Keratinocyte (primary cell): ENCODE measurements around the gene SKI. TPM values are rescaled to one million over a fixed set of nuclear protein-coding genes. Genes with fewer than 3 reads are reported as not detected.

Experiments
- DNase-seq: peaks from one replicate; pipeline ENCODE4 v3.0.0-alpha.2; 2011; ENCODE audit warnings: low read depth, missing footprints, low spot score
- FAIRE-seq: peaks from 2 replicates; lab custom pipeline; 2011; peaks lifted over from hg19 to GRCh38; lab: Jason Lieb, UNC
- H2AFZ ChIP-seq: 2 replicates; pipeline ENCODE4 v1.6.0; 2012; ENCODE audit warnings: low read length, control low read depth, inconsistent platforms; ENCODE audit not compliant: control insufficient read depth
- H3K27ac ChIP-seq: 2 replicates; pipeline ENCODE4 v1.5.1; 2011; ENCODE audit warnings: low read length; ENCODE audit not compliant: control insufficient read depth, insufficient read depth
- H3K27me3 ChIP-seq: 3 replicates; pipeline ENCODE4 v1.6.0; 2011; ENCODE audit warnings: low read length; ENCODE audit not compliant: control insufficient read depth, insufficient read depth; ENCODE audit errors: extremely low read depth
- H3K36me3 ChIP-seq, 2 experiments: 2 replicates in 1 of 2; 3 replicates in 1 of 2; pipeline ENCODE4 v1.5.1; 2011; ENCODE audit warnings: low read length in 2 of 2, mild to moderate bottlenecking in 1 of 2; ENCODE audit not compliant: control insufficient read depth in 2 of 2, insufficient read depth in 2 of 2; ENCODE audit errors: extremely low read depth in 1 of 2
- H3K4me1 ChIP-seq: 3 replicates; pipeline ENCODE4 v1.5.1; 2011; ENCODE audit warnings: low read length; ENCODE audit not compliant: control insufficient read depth, insufficient read depth; ENCODE audit errors: extremely low read depth
- H3K4me2 ChIP-seq: 3 replicates; pipeline ENCODE4 v1.6.0; 2011; ENCODE audit warnings: low read depth, low read length; ENCODE audit not compliant: control insufficient read depth, insufficient read depth; ENCODE audit errors: extremely low read depth
- H3K4me3 ChIP-seq, 3 experiments: fragments of 200-600 bp in 1 of 3; sonication (generic) in 1 of 3; 2 replicates in 2 of 3; 3 replicates in 1 of 3; pipeline ENCODE4 v1.5.1; 2011 to 2016; ENCODE audit warnings: low read length in 3 of 3, mild to moderate bottlenecking in 3 of 3, control low read depth in 2 of 3, inconsistent platforms in 1 of 3, low read depth in 1 of 3, mixed read lengths in 1 of 3, mixed run types in 1 of 3, moderate library complexity in 1 of 3; ENCODE audit not compliant: control insufficient read depth in 2 of 3, insufficient read depth in 2 of 3; ENCODE audit errors: extremely low read depth in 1 of 3
- H3K79me2 ChIP-seq: 2 replicates; pipeline ENCODE4 v1.6.0; 2012; ENCODE audit warnings: low read length; ENCODE audit not compliant: control insufficient read depth, insufficient read depth
- H3K9ac ChIP-seq: 3 replicates; pipeline ENCODE4 v1.6.0; 2011; ENCODE audit warnings: low read length; ENCODE audit not compliant: control insufficient read depth, insufficient read depth; ENCODE audit errors: extremely low read depth
- H3K9me1 ChIP-seq: 3 replicates; pipeline ENCODE4 v1.6.0; 2011; ENCODE audit warnings: low read length; ENCODE audit not compliant: control insufficient read depth, insufficient read depth; ENCODE audit errors: extremely low read depth
- H3K9me3 ChIP-seq: 2 replicates; pipeline ENCODE4 v1.5.1; 2012; ENCODE audit warnings: low read depth, low read length; ENCODE audit not compliant: control insufficient read depth
- H4K20me1 ChIP-seq: 3 replicates; pipeline ENCODE4 v1.6.0; 2011; ENCODE audit warnings: low read length; ENCODE audit not compliant: control insufficient read depth, insufficient read depth; ENCODE audit errors: extremely low read depth
- CTCF ChIP-seq, 3 experiments: IDR thresholded peaks in 1 of 3; conservative IDR thresholded peaks in 1 of 3; optimal IDR thresholded peaks in 1 of 3; 2 replicates in 2 of 3; 3 replicates in 1 of 3; pipeline versions ENCODE3 to v1.5.1; 2011; ENCODE audit warnings: low read length in 3 of 3, mild to moderate bottlenecking in 3 of 3, moderate library complexity in 2 of 3, control low read depth in 1 of 3, inconsistent platforms in 1 of 3; ENCODE audit not compliant: insufficient read depth in 2 of 3; ENCODE audit errors: extremely low read depth in 1 of 3
- EZH2 ChIP-seq: IDR thresholded peaks from one replicate; pipeline ENCODE4 v1.6.1; 2012; ENCODE audit warnings: inconsistent platforms, mild to moderate bottlenecking, low read length, moderate library complexity
- dilution Hi-C: fragments of 300-500 bp; cut with MboI; formaldehyde crosslinking; loops from one replicate; pipeline ENCODE4 v1.7.0; 2020; ENCODE audit warnings: low sequenced_read_pairs; ENCODE audit not compliant: extremely low pct_ligation_motif_present
- polyA plus RNA-seq, 5 experiments: library from polyadenylated mRNA; depleted of rRNA in 3 of 5; stranded (reverse) in 3 of 5; stranded (forward) in 1 of 5; unstranded in 1 of 5; fragments of >200 nt; gene quantifications; 1 replicate in 1 of 5; 2 replicates in 3 of 5; 3 replicates in 1 of 5; pipeline versions ENCODE4 v1.2.1 to v1.2.3, GENCODE V29; 2011 to 2012; ENCODE audit warnings: missing spikeins in 2 of 5, low read depth in 1 of 5, low replicate concordance in 1 of 5

Gene SKI
- polyA plus RNA-seq, 1 donor (not counting 4 experiments of a cell fraction or from before 2014, with no cell fraction given): 4.8 TPM

- Histone ChIP-seq H2AFZ (no peak overlapping the region), H4K20me1 (no peaks in the 10 kb centered on the region), H3K4me3 (no peak overlapping the region), H3K9me3 (no peaks in the 10 kb centered on the region), H3K79me2 (no peaks in the 10 kb centered on the region), H3K9me1 (no peaks in the 10 kb centered on the region), H3K27ac (no peak overlapping the region), H3K9ac (no peak overlapping the region), H3K4me2 (no peak overlapping the region), H3K4me1 (peaks cover 6% of the 10 kb centered on the region), H3K27me3 (peaks cover 4% of the 10 kb centered on the region), H3K36me3 (no peaks in the 10 kb centered on the region)
- DNase-seq (no peak), FAIRE-seq (no peak)
- TF ChIP-seq EZH2: no peak
- dilution Hi-C loops: no loop called here
These were observed 27.1 kb upstream of the SKI start for GRCh38 chr1:2201062-2201461.

GRCh38 chr1:2202008-2202575, 26.0 kb upstream of the SKI start:
- Histone ChIP-seq H3K27me3 (peaks cover 4% of the 10 kb centered on the region), H3K4me3 (no peak overlapping the region), H3K9ac (no peak overlapping the region), H3K27ac (no peak overlapping the region), H4K20me1 (no peaks in the 10 kb centered on the region), H3K4me1 (peaks cover 10% of the 10 kb centered on the region), H3K79me2 (no peaks in the 10 kb centered on the region), H3K36me3 (no peaks in the 10 kb centered on the region), H3K4me2 (no peak overlapping the region), H3K9me1 (no peaks in the 10 kb centered on the region), H2AFZ (no peak overlapping the region), H3K9me3 (no peaks in the 10 kb centered on the region)
- TF ChIP-seq EZH2 (no peak), CTCF (optimal IDR thresholded peaks at IDR 0.05 in 1 of 3, IDR thresholded peaks at IDR 0.05 in 1 of 3, conservative IDR thresholded peaks at IDR 0.05 in 1 of 3; ENCODE audit: extremely low read depth in 1 of 3, insufficient read depth in 2 of 3, low read length in 3 of 3) (no peak)
- dilution Hi-C loops: no loop called here
- no peak for DNase-seq
- FAIRE-seq: no peak
